Measurements from ENCODE around the gene SLC26A9. TPM values are rescaled to one million over a fixed set of nuclear protein-coding genes. Genes with fewer than 3 reads are reported as not detected.

Gene SLC26A9
- total RNA-seq, 1 experiment from 2014 or later = 1.0 TPM

DNA sequence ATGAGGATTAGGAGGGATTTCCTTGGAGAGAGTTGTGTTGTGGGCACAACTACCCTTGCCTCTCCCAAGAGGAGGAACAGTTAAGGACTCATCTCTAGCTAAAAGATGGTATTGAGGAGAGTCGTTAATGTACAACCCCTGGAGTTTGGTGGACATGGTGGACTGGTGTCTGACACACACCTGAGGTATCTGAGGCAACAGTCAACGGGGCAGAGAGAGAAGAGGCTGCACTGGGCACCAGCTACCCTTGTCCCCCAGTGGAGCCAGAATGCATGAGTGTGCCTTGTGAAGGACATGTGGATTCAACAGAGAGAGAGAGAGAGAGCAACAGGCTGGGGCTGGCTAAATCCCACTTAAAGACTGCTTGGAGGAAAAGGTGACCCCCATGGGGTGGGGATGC is 47.0 kb upstream of the SLC26A9 start:
- ChIA-PET CTCF (interaction anchor here (1.0 kb wide), 1 partner anchor 11 kb away, joined by 3 read pairs; no protein-coding TSS in a partner anchor), POLR2A (ENCODE audit: unreplicated experiment) (no interaction called here)
- no TSS peak for BruUV-seq (replicated peaks)
- no peak for DNase-seq
- no peaks in the 10 kb centered on the region for H3K9me2 ChIP-seq (ENCODE audit: insufficient read depth)
- H3K36me3 ChIP-seq (ENCODE audit: low read depth) = no peaks in the 10 kb centered on the region
- H3K4me1 ChIP-seq (replicated peaks; ENCODE audit: insufficient read depth) = no peaks in the 10 kb centered on the region
- no peaks in the 10 kb centered on the region for H3K27me3 ChIP-seq (ENCODE audit: insufficient read depth, low read depth)
- no peak overlapping the region for H3K4me2 ChIP-seq
- no peaks in the 10 kb centered on the region for H3K9me3 ChIP-seq (ENCODE audit: insufficient read depth, low read depth)
- intact Hi-C loops (cut with micrococcal nuclease; ENCODE audit: unreplicated experiment) = no loop called here
- TF ChIP-seq, protein P1, sequence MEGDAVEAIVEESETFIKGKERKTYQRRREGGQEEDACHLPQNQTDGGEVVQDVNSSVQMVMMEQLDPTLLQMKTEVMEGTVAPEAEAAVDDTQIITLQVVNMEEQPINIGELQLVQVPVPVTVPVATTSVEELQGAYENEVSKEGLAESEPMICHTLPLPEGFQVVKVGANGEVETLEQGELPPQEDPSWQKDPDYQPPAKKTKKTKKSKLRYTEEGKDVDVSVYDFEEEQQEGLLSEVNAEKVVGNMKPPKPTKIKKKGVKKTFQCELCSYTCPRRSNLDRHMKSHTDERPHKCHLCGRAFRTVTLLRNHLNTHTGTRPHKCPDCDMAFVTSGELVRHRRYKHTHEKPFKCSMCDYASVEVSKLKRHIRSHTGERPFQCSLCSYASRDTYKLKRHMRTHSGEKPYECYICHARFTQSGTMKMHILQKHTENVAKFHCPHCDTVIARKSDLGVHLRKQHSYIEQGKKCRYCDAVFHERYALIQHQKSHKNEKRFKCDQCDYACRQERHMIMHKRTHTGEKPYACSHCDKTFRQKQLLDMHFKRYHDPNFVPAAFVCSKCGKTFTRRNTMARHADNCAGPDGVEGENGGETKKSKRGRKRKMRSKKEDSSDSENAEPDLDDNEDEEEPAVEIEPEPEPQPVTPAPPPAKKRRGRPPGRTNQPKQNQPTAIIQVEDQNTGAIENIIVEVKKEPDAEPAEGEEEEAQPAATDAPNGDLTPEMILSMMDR (conservative IDR thresholded peaks at IDR 0.05) = no peak
- no peak for TF ChIP-seq EZH2 (IDR thresholded peaks at IDR 0.05; ENCODE audit: low read depth)
- no peaks in the 10 kb centered on the region for H4K20me1 ChIP-seq (ENCODE audit: insufficient read depth)
- no peaks in the 10 kb centered on the region for H3F3A ChIP-seq (ENCODE audit: insufficient read depth, low read depth)
- H3K27ac ChIP-seq = no peak overlapping the region
- no peak overlapping the region for H2AFZ ChIP-seq
- H3K79me2 ChIP-seq (ENCODE audit: low read depth) = no peaks in the 10 kb centered on the region
- H3K4me3 ChIP-seq = no peak overlapping the region

DNA sequence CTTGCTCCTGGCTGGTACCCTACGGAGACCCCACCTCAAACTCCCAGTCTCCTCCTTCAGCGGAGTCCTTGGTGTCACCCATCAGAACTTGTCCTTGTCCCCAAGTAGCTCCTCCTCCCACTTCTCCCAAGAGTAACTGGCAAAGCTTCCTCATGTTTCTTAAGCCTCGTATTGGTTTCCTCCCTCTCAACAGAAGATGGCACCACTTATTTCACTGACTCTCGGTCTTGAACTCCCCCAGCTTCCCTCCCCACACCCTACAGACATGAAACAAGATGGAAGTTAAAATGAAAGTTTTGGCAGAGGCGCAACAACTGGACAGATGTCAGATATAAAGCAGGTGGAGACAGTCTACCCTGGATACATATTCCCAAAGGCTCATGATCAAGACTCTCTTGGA is 46.5 kb upstream of the SLC26A9 start:
- no TSS peak for BruUV-seq (replicated peaks)
- ChIA-PET POLR2A (ENCODE audit: unreplicated experiment) (no interaction called here), CTCF (interaction anchor here (1.0 kb wide), 1 partner anchor 11 kb away, joined by 3 read pairs; no protein-coding TSS in a partner anchor)
- TF ChIP-seq, protein P1 (conservative IDR thresholded peaks at IDR 0.05) = no peak
- no peak for TF ChIP-seq EZH2 (IDR thresholded peaks at IDR 0.05; ENCODE audit: low read depth)
- no peaks in the 10 kb centered on the region for H3K9me3 ChIP-seq (ENCODE audit: insufficient read depth, low read depth)
- no peaks in the 10 kb centered on the region for H3K27me3 ChIP-seq (ENCODE audit: insufficient read depth, low read depth)
- no peak for DNase-seq
- no peaks in the 10 kb centered on the region for H3K79me2 ChIP-seq (ENCODE audit: low read depth)
- H3F3A ChIP-seq (ENCODE audit: insufficient read depth, low read depth) = no peaks in the 10 kb centered on the region
- H3K4me2 ChIP-seq = no peak overlapping the region
- no peaks in the 10 kb centered on the region for H3K36me3 ChIP-seq (ENCODE audit: low read depth)
- H3K9me2 ChIP-seq (ENCODE audit: insufficient read depth) = no peaks in the 10 kb centered on the region
- no peak overlapping the region for H3K27ac ChIP-seq
- intact Hi-C loops (cut with micrococcal nuclease; ENCODE audit: unreplicated experiment) = no loop called here
- no peaks in the 10 kb centered on the region for H4K20me1 ChIP-seq (ENCODE audit: insufficient read depth)
- H2AFZ ChIP-seq = no peak overlapping the region
- no peaks in the 10 kb centered on the region; the same call in 1 of the 2 replicates for H3K4me1 ChIP-seq (replicated peaks; ENCODE audit: insufficient read depth)
- no peak overlapping the region for H3K4me3 ChIP-seq

DNA sequence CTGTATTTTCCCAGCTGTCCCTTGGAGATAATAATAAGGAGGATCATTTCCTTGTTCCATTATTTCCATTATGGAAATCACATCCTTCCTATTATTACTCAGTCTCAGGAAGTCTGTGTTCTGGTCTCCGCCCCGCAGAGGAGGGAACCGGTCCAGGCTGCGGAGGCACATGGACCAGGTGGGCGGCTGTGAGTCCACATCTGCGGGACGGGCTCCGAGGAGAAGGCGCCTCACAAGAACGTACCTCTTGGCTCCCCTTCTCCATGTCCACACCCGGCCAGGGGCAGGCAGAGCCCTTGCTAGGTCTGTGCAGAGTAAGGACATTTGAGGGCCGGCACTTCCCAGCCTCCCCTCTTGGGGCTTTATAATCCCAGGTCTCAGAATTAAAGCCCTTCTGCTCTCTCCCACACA is 45.3 kb upstream of the SLC26A9 start:
- Histone ChIP-seq H3K27me3 (ENCODE audit: insufficient read depth, low read depth) (no peaks in the 10 kb centered on the region), H3K4me3 (no peak overlapping the region), H4K20me1 (ENCODE audit: insufficient read depth) (no peaks in the 10 kb centered on the region), H3F3A (ENCODE audit: insufficient read depth, low read depth) (peaks cover 11% of the 10 kb centered on the region), H3K4me1 (replicated peaks; ENCODE audit: insufficient read depth) (peaks cover 11% of the 10 kb centered on the region), H3K36me3 (ENCODE audit: low read depth) (no peaks in the 10 kb centered on the region), H2AFZ (no peak overlapping the region), H3K4me2 (no peak overlapping the region), H3K79me2 (ENCODE audit: low read depth) (no peaks in the 10 kb centered on the region), H3K9me2 (ENCODE audit: insufficient read depth) (no peaks in the 10 kb centered on the region), H3K9me3 (ENCODE audit: insufficient read depth, low read depth) (no peaks in the 10 kb centered on the region), H3K27ac (no peak overlapping the region)
- intact Hi-C loops (cut with micrococcal nuclease; ENCODE audit: unreplicated experiment) = no loop called here
- POLR2A ChIA-PET (ENCODE audit: unreplicated experiment) = no interaction called here
- CTCF ChIA-PET = no interaction called here
- TF ChIP-seq, protein P1 (conservative IDR thresholded peaks at IDR 0.05) = no peak
- TF ChIP-seq EZH2 (IDR thresholded peaks at IDR 0.05; ENCODE audit: low read depth) = no peak
- no peak for DNase-seq
- BruUV-seq (replicated peaks) = no TSS peak
